NCI-H2107 treated with DMSO at 0.1 percent for 48 hours (cell line): ENCODE measurements around the gene GPR68.
"Not testable (repeated sequence)": the region's sequence is repeated elsewhere in the genome, so short reads cannot be mapped to it uniquely, and the experiment has no call there.

Experiments
- DNase-seq: peaks from one replicate; lab custom pipeline; 2025; ENCODE audit not compliant: unreplicated experiment; lab: John Stamatoyannopoulos, UW

The GPR68 gene

DNA sequence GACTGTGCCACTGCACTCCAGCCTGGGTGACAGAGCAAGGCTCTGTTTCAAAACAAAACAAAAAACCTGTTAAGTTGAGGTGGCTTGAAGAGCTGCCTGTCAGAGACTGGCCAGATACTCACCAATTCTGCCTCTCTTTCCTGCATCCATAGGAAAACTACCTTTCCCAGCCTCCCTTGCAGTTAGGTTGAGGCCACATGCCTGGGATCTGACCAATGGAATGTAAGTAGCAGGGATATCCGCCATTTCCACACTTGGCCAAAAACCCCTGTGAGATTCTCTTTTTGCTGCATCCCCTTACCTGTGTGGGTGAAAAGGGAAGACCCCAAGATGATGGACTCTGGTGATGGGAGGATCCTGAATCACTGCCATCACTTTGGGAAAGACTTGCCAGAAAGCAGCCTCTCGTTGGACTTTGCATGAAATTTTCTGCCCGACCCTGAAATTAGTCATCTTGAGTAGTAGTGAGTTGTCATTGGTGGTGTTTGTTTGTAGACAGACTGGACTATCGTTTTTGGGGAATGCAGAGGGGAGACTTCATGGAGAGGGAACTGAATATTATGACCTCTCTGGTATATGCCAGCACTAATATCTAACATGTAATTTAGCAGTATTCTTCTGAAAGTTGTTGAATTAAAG lies 14.0 kb downstream of the GPR68 start:
- DNase-seq: no peak

DNA sequence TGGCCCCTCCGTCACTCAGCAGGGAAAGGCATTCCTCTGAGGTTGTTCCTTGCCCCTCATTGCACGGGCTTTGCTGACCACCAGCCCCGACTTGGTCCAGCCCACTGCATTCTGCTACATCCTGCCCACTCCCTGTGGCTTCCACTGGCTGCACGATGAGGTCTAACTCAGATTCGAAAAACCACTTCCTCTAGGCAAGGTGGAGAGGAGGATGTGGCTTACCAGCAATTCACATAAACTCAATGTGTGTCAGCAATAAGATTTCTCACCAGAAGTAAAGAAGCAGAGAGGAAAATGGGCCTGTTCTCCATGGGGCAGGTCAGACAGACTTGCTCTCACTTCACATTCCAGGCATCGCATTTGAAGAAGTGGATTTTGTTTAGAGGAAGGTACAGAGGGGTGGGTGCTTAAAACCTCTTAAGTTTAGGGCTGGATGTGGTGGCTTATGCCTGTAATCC lies 14.7 kb downstream of the GPR68 start:
- no peak for DNase-seq

DNA sequence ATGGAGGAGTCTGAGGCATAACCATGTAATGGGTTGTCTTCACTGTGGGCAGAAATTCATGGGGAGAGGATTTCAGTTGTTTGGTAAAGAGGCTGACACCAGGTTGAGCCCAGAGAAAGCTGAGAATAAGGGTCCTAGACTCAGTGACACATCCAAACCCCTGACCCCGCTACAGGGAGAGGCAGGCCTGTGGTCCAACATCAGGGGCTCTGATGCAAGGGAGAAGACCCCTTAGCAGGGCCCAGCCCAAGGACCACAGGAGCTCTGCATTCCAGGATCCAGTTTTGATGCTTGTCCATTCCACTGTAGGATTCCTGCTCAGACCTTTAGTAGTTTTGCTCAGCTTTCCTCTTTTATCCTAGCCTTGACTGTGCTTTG lies 15.5 kb downstream of the GPR68 start:
- no peak for DNase-seq

DNA sequence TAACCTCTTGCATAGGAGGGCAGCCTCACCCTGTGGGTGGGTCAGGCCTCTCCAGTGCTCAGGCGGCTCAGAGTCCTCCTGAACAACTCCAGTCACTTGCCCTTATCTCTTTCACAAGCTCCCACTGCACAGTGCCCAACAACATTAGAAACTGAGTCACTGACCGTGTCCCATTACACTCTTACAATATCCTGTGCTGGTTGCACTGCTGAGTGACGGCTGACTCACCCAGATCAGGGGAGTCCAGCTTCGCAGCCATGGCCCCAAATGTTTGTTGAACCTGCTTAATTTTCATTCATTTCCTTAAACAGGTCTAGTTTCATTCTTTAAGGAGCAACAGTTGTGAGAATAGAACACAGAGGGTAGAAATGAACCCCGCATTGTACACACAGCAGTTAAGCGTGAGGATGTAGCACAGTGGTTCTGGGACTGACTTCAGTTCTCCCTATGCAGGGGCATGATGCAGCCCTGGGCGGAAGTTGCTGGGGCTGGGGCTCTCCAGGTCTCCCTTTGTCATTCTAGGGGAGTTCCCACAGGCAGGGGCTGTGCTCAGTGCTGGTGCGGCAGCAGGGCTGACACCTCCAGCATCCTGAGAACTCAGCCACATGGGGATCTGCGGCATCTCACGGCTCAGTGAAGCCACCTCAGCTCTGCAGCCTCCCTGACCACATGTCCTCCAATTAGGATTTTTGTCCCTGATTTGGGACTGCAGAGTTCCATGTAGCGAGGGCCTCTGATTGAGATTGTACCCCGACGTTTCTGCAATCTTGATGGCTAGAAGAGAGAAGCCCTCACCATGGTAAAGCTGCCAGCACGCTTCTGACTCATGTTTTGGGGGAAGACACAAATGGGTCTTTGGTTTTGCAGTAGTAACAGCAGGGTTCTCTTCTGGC lies 16.1 kb downstream of the GPR68 start:
- no peak for DNase-seq

DNA sequence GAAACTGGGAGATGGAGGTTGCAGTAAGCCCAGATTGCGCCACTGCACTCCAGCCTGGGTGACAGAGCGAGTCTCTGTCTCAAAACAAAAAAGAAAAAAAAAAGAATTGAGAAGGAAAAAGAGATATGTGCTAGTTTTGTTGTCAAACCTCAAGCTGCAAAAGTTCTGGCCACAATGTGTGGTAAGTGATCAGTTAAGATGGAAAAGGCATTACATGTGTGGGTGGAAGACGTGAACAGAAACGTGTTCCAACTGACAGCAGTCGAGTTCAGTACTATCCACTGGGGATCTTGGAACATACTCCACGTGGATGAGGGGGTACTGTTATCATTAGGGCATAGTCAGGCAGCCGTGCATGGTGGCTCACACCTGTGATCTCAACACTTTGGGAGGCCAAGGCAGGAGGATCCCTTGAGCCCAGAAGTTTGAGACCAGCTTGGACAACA lies 17.3 kb downstream of the GPR68 start:
- no peak for DNase-seq

DNA sequence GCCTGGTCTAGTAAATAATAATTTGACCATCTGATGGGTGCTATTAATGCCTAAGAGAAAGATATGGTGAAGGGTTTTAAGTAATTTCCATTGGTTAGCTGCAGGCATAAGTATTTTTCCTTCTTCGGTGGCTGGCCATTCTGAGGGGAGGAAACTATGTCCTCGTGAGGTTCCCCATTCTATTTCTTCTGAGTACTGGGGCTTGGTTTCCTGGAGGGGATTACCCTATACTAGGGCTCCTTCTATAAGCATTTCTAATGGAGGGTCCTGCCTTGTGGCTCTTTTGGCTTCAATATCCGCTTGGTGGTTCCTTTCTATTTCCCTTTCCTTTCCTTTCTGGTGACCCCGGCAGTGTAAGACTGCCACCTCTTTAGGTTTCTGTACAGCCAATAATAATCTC lies 18.1 kb downstream of the GPR68 start:
- not testable (repeated sequence) for DNase-seq

DNA sequence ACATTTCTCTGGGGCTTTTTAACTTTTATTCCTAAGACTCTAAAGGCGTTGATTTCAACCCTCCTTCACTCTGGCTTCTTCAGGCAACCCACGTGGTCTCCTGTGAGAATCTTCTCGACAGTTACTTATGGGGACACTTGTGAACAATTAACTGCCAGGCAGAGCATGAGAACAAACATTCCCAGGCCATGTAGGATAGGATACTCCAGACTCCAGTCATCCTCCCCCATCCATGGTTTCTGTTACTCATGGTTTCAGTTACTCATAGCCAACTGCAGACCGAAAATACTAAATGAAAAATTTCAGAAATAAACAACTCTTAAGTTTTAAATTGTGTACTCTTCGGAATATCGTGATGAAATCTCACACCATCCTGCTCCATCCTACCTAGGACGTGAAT lies 19.5 kb downstream of the GPR68 start:
- DNase-seq: peak; percentile 4

DNA sequence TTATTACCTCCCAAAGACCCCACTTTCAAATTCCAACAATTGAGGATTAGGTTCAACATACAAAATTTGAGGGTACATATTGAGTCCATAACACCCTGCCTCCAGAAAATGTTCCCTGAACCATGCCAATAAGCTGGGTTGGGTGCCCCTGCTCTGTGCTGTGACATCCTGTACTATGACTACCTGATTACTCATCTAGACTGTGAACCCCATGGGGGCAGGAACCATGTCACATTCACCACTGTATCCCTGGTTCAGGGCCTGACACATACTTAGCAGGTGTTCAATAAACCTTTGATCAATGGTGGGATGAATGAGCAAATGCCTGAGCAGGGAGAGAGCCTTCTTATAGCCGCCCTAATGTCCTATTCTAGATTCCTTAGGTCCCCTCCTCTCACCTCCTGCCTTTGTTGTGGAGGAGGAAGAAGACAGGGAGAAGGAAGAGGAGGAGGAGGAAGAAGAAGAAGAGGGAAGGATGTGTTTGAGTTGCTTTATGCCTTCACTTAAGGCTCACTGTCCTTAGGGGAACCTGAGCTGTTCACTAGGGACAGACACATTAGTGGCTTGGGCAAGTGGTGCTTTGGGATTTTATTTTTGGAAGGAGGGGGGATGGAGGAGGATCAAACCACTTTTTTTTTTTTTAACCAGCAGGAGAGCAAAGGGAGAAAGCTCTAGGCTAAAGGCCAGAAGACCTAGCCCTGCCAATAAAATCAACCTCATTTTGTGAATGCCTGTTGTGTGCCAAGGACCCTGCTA lies 21.3 kb downstream of the GPR68 start:
- peak; percentile 16 for DNase-seq

DNA sequence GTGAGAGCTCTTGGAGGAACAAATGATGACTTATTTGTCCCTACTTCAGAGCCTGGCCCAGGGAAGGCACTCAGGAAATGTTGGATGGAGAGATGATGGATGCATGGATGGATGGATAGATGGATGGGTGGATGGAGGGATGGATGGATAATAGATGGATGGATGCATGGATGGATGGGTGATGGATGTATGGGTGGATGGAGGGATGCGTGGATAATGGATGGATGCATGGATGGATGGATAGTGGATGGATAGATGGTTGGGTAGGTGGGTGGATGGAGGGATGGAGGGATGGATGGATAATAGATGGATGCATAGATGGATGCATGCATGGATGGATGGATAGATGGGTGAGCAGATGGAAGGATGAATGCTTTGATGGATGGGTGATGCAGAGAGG lies 23.2 kb downstream of the GPR68 start:
- no peak for DNase-seq

DNA sequence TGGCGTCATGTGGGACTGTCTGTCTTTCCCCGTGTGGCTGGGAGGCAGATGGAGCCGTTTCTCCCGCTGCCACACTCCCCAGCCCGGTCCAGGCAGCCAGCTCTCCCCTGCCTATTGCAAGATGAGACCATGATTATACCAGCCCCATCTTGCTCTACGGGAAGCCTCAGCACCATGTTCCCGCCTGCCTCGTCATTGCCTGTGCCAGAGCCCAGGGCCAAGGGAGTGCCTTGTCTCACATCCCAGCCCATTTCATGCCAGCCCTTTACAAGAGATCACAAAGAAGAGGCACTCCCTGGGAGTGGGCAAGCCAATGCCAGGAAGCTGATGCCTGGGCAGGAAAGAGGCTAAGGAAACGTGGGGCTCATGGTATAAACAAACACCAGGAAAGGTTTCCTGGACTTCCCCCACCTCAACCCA lies 23.9 kb downstream of the GPR68 start:
- DNase-seq: no peak

DNA sequence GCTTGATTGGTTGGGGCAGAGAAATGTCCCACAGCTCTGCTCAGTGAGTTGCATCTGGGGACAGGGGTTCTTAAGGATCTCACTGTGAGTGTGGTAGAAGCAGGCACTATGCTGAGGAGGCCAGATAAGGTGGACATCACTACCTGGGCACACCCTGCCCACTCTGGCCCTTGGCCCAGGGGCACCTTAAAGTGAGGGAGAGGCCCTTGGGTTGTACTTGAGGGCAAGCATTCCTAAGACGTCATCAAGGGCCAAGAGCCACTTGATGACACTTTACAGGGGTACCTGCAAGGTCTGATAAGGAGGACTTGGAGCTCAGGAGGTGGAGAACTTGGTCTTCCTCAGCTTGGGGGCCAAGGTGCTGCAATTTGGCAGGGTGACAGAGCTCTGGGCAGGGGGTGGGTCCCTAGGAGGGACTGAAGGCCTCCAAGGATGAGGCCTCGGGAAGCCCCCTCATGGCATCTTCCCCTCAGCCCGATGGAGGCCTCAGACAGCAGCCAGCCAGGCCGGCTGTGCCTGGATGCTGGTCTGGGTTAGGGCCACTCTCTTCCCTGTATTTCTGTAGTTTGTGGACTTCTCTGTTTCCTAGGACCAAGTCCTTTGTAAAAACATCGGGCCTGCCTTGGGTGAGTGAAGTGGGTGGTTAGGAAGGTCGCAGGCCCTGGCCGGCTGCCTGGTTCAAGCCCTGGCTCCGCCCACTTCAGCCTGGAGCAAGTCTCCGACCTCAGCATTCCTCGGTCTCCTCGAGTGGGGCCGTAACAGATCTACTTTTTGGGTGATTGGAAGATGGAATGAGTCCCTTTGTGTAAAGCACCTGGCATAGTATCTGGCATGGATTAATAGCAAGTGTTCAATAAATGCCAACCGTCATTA lies 24.8 kb downstream of the GPR68 start:
- no peak for DNase-seq

DNA sequence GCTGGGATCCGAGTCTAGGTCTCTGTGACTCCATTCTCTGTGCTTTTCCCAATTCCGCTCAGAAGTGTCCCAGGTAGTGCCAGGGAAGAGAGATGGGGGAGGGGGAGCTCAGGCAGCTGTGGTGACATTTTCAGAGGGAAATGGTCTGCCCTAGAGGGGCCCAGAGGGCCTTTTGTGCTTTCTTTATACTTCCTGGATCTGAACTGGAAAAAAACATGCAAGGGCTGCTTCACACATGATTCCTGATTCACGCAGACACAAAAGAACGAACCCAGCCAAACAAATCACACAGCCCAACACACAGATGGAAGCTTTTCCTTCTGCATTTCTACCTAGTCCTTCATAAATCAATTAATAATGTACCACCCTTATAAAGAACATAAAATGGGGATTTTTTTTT lies 26.5 kb downstream of the GPR68 start:
- no peak for DNase-seq

DNA sequence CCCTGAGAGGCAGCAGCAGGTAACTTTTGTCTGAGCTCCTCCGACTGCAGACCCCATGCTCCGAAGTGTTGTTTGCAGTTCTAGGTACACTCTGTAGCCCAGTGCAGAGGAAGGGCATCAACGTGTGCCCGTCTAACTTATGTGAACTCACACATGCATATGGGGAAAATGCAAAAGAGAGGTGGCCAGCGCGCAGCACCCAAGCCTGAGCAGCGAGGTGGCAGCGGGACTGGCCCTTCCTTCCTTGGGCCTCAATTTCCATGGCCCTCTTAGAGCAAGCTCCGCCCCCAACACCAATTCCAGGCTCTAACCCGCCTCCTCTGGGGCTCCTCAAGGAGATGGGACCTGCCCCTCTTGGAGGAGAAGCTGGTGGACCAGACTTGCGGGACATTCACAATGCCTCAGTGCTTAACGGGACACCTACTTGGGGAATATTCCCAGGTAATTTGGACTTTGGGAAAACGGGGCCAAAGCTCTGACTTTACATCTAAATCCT lies 27.7 kb downstream of the GPR68 start:
- no peak for DNase-seq

DNA sequence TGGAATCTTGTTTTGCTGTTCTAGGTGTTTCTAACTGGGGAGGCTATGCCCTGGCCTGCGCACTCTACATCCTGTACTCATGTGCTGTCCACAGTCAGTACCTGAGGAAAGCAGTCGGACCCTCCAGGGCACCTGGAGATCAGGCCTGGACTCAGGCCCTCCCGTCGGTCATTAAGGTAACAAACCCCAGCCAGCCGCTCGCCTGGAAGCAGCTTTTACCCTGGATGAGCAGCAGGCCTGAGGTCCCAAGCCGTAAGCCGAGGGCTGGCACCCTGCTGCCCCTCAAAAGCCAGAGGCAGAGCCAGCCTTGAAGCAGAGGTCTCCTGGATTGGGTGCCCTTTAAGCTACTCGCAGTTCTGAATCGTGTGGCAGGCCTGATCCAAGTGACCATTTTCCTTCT lies 29.1 kb downstream of the GPR68 start:
- no peak for DNase-seq

DNA sequence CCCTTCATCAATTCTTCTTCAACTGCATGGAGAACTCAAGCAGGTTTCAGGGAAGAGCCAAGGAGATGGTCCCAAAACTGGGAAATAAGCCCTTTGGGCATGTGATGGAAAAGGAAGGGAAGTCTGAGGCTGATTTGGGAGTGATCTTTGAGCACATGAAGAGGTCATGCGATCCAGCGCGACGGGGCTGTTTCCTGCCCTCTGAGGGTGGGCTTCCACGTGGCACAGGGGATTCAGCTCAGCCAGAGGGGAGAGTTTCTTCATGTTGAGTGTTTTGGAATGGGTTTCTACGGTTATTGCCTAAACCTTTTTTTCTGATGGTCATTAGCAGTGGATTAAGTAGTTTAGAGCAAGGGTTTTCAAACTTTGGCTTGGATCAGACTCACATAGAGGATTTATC lies 30.2 kb downstream of the GPR68 start:
- DNase-seq: no peak

DNA sequence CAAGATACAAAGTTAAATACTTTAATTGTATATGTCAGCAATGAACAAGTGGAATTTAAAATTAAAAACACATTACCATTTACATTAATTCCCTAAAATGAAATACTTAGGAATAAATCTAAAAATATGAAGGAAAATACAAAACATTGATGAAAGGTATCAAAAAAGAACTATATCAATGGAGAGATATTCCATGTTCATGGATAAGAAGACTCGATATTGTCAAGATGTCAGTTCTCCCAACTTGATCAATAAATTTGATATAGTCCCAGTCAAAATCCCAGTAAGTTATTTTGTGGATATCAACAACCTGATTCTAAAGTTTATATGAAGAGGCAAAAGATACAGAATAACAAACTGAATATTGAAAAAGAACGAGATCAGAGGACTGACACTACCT lies 33.5 kb downstream of the GPR68 start:
- DNase-seq: no peak

DNA sequence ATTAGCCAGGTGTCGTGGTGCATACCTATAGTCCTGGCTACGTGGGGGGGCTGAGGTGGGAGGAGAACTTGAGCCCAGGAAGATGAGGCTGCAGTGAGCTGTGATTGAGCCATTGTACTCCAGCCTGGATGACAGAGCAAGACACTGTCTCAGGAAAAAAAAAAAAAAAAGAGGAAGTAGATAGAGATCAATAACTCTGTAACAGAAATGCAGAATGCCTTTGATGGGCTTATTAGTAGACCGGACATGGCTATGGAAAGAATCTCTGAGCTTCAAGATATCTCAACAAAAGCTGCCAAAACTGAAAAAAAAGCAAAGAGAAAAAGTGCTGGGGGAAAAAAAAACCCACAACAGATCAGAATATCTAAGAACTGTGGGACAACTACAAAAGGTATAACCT lies 37.5 kb downstream of the GPR68 start:
- no peak for DNase-seq

DNA sequence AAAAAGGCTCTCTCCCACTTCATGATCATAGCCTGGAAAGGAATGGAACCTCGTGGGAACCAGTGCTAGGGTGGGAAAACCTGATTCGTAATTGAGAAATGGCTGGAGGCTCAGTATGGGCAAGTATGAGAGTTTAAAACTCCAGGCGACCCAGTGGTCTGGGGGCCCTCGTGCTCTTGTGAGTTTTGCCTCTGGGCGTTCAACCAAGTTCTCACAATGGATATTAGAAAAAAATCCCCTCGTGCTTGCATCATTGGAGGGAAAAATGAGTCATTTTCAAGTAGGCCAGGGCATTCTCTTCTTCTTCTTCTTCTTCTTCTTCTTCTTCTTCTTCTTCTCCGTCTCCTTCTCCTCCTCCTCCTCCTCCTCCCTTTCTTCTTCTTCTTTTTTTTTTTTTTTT lies 39.0 kb downstream of the GPR68 start:
- DNase-seq: no peak

DNA sequence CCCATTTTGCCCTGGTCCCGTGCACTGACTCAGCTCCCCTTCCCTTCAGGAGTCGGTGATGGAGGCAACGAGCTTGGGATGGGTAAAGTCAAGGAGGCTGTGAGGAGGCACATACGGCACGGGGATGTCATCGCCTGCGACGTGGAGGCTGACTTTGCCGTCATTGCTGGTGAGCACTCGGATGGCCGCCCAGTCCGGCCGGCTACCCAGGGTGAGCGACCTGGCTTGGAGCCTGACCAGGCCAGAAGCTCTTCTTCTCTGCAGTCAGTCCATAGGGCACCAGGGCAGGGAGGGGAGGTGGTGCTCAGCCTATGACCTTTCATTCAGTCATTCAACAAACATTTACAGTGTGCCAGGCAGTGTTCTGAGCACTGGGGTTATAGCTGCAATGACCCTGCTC lies 39.8 kb downstream of the GPR68 start:
- no peak for DNase-seq

DNA sequence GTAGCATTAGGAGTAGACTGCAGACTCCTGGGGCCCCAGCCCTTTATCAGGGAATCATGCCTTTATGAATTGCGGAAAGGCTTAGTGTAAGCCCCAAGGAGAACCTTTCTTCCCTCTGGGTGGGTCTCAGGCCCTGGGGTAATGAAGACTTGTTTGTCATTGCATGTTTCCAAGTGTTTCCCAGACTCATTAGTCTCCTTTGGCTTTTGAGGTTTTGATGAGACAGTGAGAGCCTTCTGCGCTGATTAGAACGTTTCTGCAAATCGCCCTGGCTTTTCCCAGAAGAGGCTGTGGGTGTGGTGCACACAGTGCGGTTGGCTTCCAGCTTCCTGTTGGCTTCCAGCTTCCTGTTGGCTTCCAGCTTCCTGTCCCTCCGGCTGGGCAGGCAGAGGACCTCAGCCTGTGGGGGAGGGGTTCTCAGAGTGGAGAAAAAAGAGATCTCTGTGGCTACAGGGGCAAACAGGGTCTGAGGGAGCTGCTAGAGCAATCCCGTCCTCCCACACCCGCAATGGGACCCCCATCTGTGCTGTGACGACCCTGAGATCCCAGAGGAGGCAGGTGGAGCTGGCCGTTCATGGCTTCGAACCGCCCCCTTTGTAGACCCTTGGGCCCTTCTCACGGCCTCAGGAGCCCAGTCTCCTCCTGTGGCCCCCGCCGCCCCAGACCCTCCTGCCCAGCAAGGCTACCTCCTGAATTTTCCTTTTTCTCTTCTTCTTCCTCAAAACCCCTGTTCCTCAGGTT lies 42.1 kb downstream of the GPR68 start:
- DNase-seq: no peak
